Sigmoid colon (tissue), 4 donors: ENCODE measurements around the gene GNG10.

Experiments used
- EP300 ChIP-seq, 4 donors: sonication (generic); formaldehyde crosslinking; IDR thresholded peaks; one replicate each; pipeline ENCODE4 v1.6.1; 2017; ENCODE audit warnings: antibody characterized with exemption in 4 of 4
- POLR2A ChIP-seq, 2 donors: fragments of 450-650 bp; IDR thresholded peaks; one replicate each; pipeline ENCODE4 v1.6.1; 2016; ENCODE audit warnings: antibody characterized with exemption in 2 of 2, mild to moderate bottlenecking in 2 of 2, moderate library complexity in 2 of 2
- POLR2AphosphoS5 ChIP-seq, 4 donors: sonication (generic); formaldehyde crosslinking; IDR thresholded peaks; one replicate each; pipeline ENCODE4 v1.6.1; 2017; ENCODE audit warnings: antibody characterized with exemption in 4 of 4
- TF ChIP-seq, protein P1 (sequence below), 4 experiments: fragments of 450-650 bp in 3 of 4; fragments of 200-600 bp in 1 of 4; IDR thresholded peaks; one replicate each; pipeline ENCODE4 v1.5.1; 2016 to 2019; ENCODE audit warnings: antibody characterized with exemption in 4 of 4, mild to moderate bottlenecking in 3 of 4, moderate library complexity in 2 of 4

DNA sequence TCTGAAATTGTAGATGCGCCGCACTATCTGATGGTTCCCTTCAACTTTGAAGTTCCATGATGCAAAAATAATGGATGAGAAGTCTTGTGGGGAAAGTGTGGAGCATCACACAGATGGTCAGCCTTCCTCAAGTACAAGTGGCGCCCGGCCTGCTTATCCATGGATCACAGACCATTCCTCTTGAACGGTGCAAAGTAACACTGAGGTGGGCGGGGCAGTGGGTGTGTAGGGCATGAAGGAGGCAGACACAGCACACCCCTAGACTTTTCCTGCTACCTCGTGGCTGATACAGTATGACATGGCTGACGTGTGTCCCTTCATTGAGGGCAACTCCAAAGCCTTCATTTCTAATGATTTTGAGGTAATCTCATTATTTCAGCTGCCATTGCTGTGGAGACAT is 2.5 kb upstream of the GNG10 start:
- TF ChIP-seq POLR2A (IDR thresholded peaks at IDR 0.05), result no peak
- TF ChIP-seq, protein P1, sequence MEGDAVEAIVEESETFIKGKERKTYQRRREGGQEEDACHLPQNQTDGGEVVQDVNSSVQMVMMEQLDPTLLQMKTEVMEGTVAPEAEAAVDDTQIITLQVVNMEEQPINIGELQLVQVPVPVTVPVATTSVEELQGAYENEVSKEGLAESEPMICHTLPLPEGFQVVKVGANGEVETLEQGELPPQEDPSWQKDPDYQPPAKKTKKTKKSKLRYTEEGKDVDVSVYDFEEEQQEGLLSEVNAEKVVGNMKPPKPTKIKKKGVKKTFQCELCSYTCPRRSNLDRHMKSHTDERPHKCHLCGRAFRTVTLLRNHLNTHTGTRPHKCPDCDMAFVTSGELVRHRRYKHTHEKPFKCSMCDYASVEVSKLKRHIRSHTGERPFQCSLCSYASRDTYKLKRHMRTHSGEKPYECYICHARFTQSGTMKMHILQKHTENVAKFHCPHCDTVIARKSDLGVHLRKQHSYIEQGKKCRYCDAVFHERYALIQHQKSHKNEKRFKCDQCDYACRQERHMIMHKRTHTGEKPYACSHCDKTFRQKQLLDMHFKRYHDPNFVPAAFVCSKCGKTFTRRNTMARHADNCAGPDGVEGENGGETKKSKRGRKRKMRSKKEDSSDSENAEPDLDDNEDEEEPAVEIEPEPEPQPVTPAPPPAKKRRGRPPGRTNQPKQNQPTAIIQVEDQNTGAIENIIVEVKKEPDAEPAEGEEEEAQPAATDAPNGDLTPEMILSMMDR (IDR thresholded peaks at IDR 0.05), result no peak
- TF ChIP-seq POLR2AphosphoS5 (IDR thresholded peaks at IDR 0.05), result no peak
- TF ChIP-seq EP300 (IDR thresholded peaks at IDR 0.05), result no peak
